K562 (cell line): ENCODE data around the gene GPRC5B. TPM values are rescaled to one million over a fixed set of nuclear protein-coding genes. Genes with fewer than 3 reads are reported as not detected.
A peak's percentile ranks its signal among the peaks of the same experiment; 100 is the strongest.

Experiments used
- CEBPG ChIP-seq, 3 experiments: fragments of 200-800 bp in 1 of 3; sonication (Bioruptor generic) in 1 of 3; sonication (generic) in 1 of 3; formaldehyde crosslinking in 1 of 3; IDR thresholded peaks in 2 of 3; conservative IDR thresholded peaks in 1 of 3; 2 replicates each; pipeline versions ENCODE4 v1.6.1 to v1.8.0; 2016 to 2022; ENCODE audit warnings: missing compliant biosample characterization in 2 of 3, missing genetic modification characterization in 2 of 3, mild to moderate bottlenecking in 1 of 3, missing genetic modification reagents in 1 of 3
- CHAMP1 ChIP-seq: fragments of 450-650 bp; IDR thresholded peaks from 2 replicates; pipeline ENCODE4 v1.6.1; 2016; ENCODE audit warnings: mild to moderate bottlenecking
- KAT7 ChIP-seq: sonication (generic); formaldehyde crosslinking; IDR thresholded peaks from 2 replicates; pipeline ENCODE4 v1.8.0; 2022; ENCODE audit warnings: missing genetic modification reagents, mild to moderate bottlenecking, borderline replicate concordance
- MYC ChIP-seq, 2 experiments: fragments of 250-450 bp in 1 of 2; sonication (Bioruptor Pico) in 1 of 2; IDR thresholded peaks; 2 replicates each; pipeline versions ENCODE4 v1.5.1 to v1.6.1; 2012 to 2021; ENCODE audit warnings: low read depth in 2 of 2, borderline replicate concordance in 1 of 2, improper control_type of control experiment in 1 of 2, low read length in 1 of 2, mild to moderate bottlenecking in 1 of 2, moderate library complexity in 1 of 2
- NBN ChIP-seq: fragments of 450-650 bp; IDR thresholded peaks from 2 replicates; pipeline ENCODE4 v1.6.1; 2016; ENCODE audit warnings: low read depth, mild to moderate bottlenecking
- POLR2AphosphoS2 ChIP-seq: IDR thresholded peaks from 2 replicates; pipeline ENCODE4 v1.6.1; 2012; ENCODE audit warnings: low read length, improper control_type of control experiment
- ZBTB12 ChIP-seq: fragments of 250-450 bp; sonication (Bioruptor Pico); IDR thresholded peaks from 2 replicates; pipeline ENCODE4 v1.4.0; 2020
- ZNF347 ChIP-seq: fragments of 450-650 bp; formaldehyde crosslinking; IDR thresholded peaks from 2 replicates; pipeline ENCODE4 v1.4.0; 2020; ENCODE audit warnings: low read depth, mild to moderate bottlenecking, moderate library complexity
- ZNF431 ChIP-seq: sonication (generic); formaldehyde crosslinking; IDR thresholded peaks from 2 replicates; pipeline ENCODE4 v1.8.0; 2022; ENCODE audit warnings: mild to moderate bottlenecking, missing genetic modification reagents
- polyA plus RNA-seq, 8 experiments: library from polyadenylated mRNA; depleted of rRNA in 4 of 8; stranded (reverse) in 5 of 8; unstranded in 3 of 8; fragments of >200 nt; fragmentation: Nextera tagmentation in 2 of 8; fragmentation: Illumina TruSeq in 1 of 8; extraction: Ambion mirVana in 2 of 8; extraction: Trizol in 1 of 8; gene quantifications; 2 replicates each; pipeline versions ENCODE4 v1.2.1 to v1.2.3, GENCODE V29; 2011 to 2014; ENCODE audit warnings: inconsistent platforms in 1 of 8, missing spikeins in 1 of 8
- total RNA-seq, 7 experiments: library from RNA; depleted of rRNA in 6 of 7; stranded (reverse); fragments of >200 nt in 6 of 7; fragmentation: Illumina TruSeq in 2 of 7; extraction: Trizol in 2 of 7; gene quantifications; 2 replicates each; pipeline versions ENCODE4 v1.2.1 to v1.2.3, GENCODE V29; 2011 to 2021; ENCODE audit warnings: low replicate concordance in 1 of 7
- TF ChIP-seq, protein P1 (sequence below): fragments of 250-450 bp; sonication (Bioruptor Pico); IDR thresholded peaks from 2 replicates; pipeline ENCODE4 v1.5.0; 2021

The GPRC5B gene
- total and polyA plus RNA-seq, 9 of the 15 experiments (the other 6 are each of a cell fraction or from before 2014, with no cell fraction given): 0.65 to 5.5 (median 1.3) TPM

GRCh38 chr16:19909750-19910322, 25.2 kb upstream of the GPRC5B start (continued):
- TF ChIP-seq CEBPG (CRISPR knock-in tag; IDR thresholded peaks at IDR 0.05) (peak; percentile 9; the same call in 1 of the 2 replicates), CEBPG (tag; conservative IDR thresholded peaks at IDR 0.05 in 1 of 2, IDR thresholded peaks at IDR 0.05 in 1 of 2) (0 out of 4 replicates have a peak, but pooled peaks of 1 of the 2 experiments have one; percentile 34), MYC (IDR thresholded peaks at IDR 0.05; ENCODE audit: low read depth, low read length) (no peak), MYC (CRISPR knock-in tag; IDR thresholded peaks at IDR 0.05; ENCODE audit: borderline replicate concordance, low read depth) (no peak), KAT7 (no peak), ZNF431 (CRISPR knock-in tag) (no peak), NBN (no peak), POLR2AphosphoS2 (no peak), CHAMP1 (no peak), ZNF347 (CRISPR knock-in tag) (no peak), ZBTB12 (CRISPR knock-in tag) (no peak)
- TF ChIP-seq, protein P1, sequence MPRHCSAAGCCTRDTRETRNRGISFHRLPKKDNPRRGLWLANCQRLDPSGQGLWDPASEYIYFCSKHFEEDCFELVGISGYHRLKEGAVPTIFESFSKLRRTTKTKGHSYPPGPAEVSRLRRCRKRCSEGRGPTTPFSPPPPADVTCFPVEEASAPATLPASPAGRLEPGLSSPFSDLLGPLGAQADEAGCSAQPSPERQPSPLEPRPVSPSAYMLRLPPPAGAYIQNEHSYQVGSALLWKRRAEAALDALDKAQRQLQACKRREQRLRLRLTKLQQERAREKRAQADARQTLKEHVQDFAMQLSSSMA (CRISPR knock-in tag): no peak
